ENCODE data around the gene BOD1L1. TPM values are rescaled to one million over a fixed set of nuclear protein-coding genes. Genes with fewer than 3 reads are reported as not detected.
"Not testable (repeated sequence)": the region's sequence is repeated elsewhere in the genome, so short reads cannot be mapped to it uniquely, and the experiment has no call there.

The BOD1L1 gene
- total RNA-seq, 2 experiments from 2014 or later, result 27.2 to 28.9 TPM

DNA sequence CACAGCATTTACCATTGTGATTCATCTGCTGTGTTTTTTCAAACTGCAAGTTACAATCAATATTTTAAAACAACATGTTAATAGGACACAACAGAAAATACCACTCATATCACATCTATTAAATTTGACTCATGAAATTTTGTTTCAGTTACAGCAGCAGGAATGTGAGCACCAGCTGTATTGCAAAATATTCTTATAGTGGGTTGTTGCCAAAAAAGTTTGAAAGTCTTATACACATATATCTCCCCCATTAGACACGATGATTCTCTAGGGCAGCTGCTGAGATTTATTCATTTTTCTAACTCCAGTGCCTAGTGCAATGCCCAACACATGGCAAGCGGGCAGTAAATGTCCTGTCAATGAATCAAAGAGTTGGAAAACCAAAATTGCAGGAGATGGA is 56.6 kb downstream of the BOD1L1 start:
- ATAC-seq (no peak), DNase-seq (no peak)
- Mint-ChIP-seq H3K27ac (no peak overlapping the region), H3K36me3 (ENCODE audit: low read depth) (peaks cover 28% of the 10 kb centered on the region), H3K27me3 (no peaks in the 10 kb centered on the region), H3K9me3 (no peaks in the 10 kb centered on the region), H3K4me3 (no peak overlapping the region), H3K4me1 (ENCODE audit: low read depth) (no peaks in the 10 kb centered on the region)
- POLR2A ChIA-PET, result no interaction called here
- CTCF ChIA-PET, result no interaction called here
- intact Hi-C loops (cut with micrococcal nuclease), result no loop called here
- no peak for TF ChIP-seq CTCF (IDR thresholded peaks at IDR 0.05)

DNA sequence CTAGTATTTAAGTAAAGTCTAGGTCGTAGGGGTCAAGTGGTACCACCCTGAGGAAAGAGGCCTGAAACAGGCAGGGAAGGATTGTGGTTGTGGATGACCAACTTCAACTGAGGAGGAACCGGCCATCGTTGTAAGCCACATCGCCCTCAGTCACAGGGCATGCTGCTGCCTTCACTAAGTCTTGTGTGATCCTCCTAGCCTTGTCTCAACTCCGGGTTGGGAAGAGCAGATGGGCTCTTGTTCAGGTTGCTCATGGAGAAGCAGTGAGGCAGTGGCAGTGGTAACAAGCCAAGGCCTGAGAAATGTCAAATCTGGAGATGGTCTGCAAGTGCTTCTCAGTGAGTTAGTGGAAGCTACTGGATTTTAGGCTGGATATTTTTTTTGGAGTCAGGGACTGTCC is 60.4 kb downstream of the BOD1L1 start:
- no peak overlapping the region for H3K4me3 Mint-ChIP-seq
- H3K9me3 Mint-ChIP-seq, result no peaks in the 10 kb centered on the region
- ChIA-PET POLR2A (no interaction called here), CTCF (no interaction called here)
- DNase-seq, result no peak
- H3K27me3 Mint-ChIP-seq, result no peaks in the 10 kb centered on the region
- peaks cover 23% of the 10 kb centered on the region for H3K36me3 Mint-ChIP-seq (ENCODE audit: low read depth)
- ATAC-seq, result no peak
- H3K27ac Mint-ChIP-seq, result no peak overlapping the region
- TF ChIP-seq CTCF (IDR thresholded peaks at IDR 0.05), result no peak
- intact Hi-C loops (cut with micrococcal nuclease), result no loop called here
- no peaks in the 10 kb centered on the region for H3K4me1 Mint-ChIP-seq (ENCODE audit: low read depth)

- POLR2A ChIA-PET, result no interaction called here
- CTCF ChIA-PET, result interaction anchor here (1.2 to 1.4 kb wide), 2 partner anchors 710 to 712 kb away, joined by 3 to 4 read pairs; no protein-coding TSS in a partner anchor
- intact Hi-C loops (cut with micrococcal nuclease), result no loop called here
- Mint-ChIP-seq H3K4me1 (ENCODE audit: low read depth) (no peaks in the 10 kb centered on the region), H3K27ac (no peak overlapping the region), H3K36me3 (ENCODE audit: low read depth) (peaks cover 6% of the 10 kb centered on the region), H3K4me3 (no peak overlapping the region), H3K27me3 (peaks cover 4% of the 10 kb centered on the region), H3K9me3 (no peaks in the 10 kb centered on the region)
- ATAC-seq (no peak), DNase-seq (no peak)
- no peak for TF ChIP-seq CTCF (IDR thresholded peaks at IDR 0.05)
Measured at GRCh38 chr4:13562876-13563275, 64.6 kb downstream of the BOD1L1 start.

DNA sequence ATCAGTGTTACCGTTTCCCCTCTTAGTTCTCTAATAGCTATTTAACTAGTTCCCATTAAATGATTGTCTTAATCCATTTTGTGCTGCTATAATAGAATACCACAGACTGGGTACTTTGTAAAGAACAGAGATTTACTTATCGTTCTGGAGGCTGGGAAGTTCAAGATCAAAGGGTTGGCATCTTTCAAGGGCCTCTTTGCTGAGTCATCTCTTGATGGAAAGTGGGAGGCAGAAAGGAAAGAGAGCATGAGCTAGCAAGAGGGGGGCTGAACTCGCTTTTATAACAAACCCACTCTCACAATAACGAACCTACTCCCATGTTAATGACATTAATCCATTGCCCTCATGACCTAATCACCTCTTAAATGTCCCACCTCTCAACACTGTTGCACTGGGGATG is 65.9 kb downstream of the BOD1L1 start:
- no peaks in the 10 kb centered on the region for H3K4me1 Mint-ChIP-seq (ENCODE audit: low read depth)
- TF ChIP-seq CTCF (IDR thresholded peaks at IDR 0.05), result no peak
- DNase-seq, result no peak
- H3K36me3 Mint-ChIP-seq (ENCODE audit: low read depth), result peaks cover 1% of the 10 kb centered on the region
- ChIA-PET CTCF (interaction anchor here (1.2 to 1.6 kb wide), 3 partner anchors 13 to 711 kb away, joined by 3 to 6 read pairs (median 4); no protein-coding TSS in a partner anchor), POLR2A (no interaction called here)
- H3K9me3 Mint-ChIP-seq, result no peaks in the 10 kb centered on the region
- ATAC-seq, result no peak
- intact Hi-C loops (cut with micrococcal nuclease), result no loop called here
- peaks cover 4% of the 10 kb centered on the region for H3K27me3 Mint-ChIP-seq
- H3K27ac Mint-ChIP-seq, result no peak overlapping the region
- no peak overlapping the region for H3K4me3 Mint-ChIP-seq

- not testable (repeated sequence) for H3K4me3 Mint-ChIP-seq
Measured at GRCh38 chr4:13560111-13560510, 67.4 kb downstream of the BOD1L1 start.

DNA sequence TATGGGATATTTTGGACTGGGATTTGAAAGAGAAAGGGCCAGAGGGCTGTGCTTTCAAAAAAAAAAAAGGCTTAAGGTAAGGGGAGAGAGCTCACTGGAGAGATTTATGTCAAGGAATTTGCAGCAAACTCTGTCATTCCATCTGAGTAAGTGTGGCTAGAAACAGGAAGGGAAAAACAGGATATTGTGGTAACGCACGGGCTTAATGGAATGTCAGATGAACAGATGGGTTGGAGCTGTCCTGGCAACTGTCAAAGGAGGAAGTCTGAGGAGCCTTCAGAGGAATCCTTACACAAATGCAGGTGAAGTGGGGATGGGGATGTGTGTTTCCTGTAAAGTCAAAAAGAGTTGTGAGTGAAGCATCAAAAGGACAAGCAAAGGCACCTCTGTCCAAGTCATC is 68.1 kb downstream of the BOD1L1 start:
- no peaks in the 10 kb centered on the region for H3K36me3 Mint-ChIP-seq (ENCODE audit: low read depth)

More at GRCh38 chr4:13560111-13560510, 67.4 kb downstream of the BOD1L1 start:
- DNase-seq; CTCF ChIA-PET; H3K27ac Mint-ChIP-seq; H3K36me3 Mint-ChIP-seq (ENCODE audit: low read depth); H3K9me3 Mint-ChIP-seq; H3K27me3 Mint-ChIP-seq; POLR2A ChIA-PET; intact Hi-C loops (cut with micrococcal nuclease); ATAC-seq; H3K4me1 Mint-ChIP-seq (ENCODE audit: low read depth): not testable (repeated sequence)

More for the DNA sequence above, 68.1 kb downstream of the BOD1L1 start:
- TF ChIP-seq CTCF (IDR thresholded peaks at IDR 0.05), result no peak
- no peaks in the 10 kb centered on the region for H3K9me3 Mint-ChIP-seq
- ChIA-PET POLR2A (no interaction called here), CTCF (no interaction called here)
- no peaks in the 10 kb centered on the region for H3K4me1 Mint-ChIP-seq (ENCODE audit: low read depth)
- H3K4me3 Mint-ChIP-seq, result no peak overlapping the region
- H3K27me3 Mint-ChIP-seq, result peaks cover 6% of the 10 kb centered on the region
- no peak for ATAC-seq
- DNase-seq, result no peak
- H3K27ac Mint-ChIP-seq, result no peak overlapping the region
- intact Hi-C loops (cut with micrococcal nuclease), result no loop called here

Data from activated CD8-positive, alpha-beta T cell treated with anti-CD3 and anti-CD28 coated beads for 36 hours (primary cell).